Loucy (cell line): ENCODE data around the gene COL21A1.

ENCODE experiments used
- H2AFZ ChIP-seq: fragments of 200-600 bp; sonication (generic); 2 replicates; pipeline ENCODE4 v1.6.0; 2016; ENCODE audit warnings: antibody characterized with exemption, mild to moderate bottlenecking, low read length, moderate library complexity
- H3F3A ChIP-seq: fragments of 200-600 bp; 2 replicates; pipeline ENCODE4 v1.6.0; 2016; ENCODE audit warnings: antibody characterized with exemption, low read depth, mild to moderate bottlenecking
- H3K27me3 ChIP-seq: fragments of 200-600 bp; sonication (generic); 2 replicates; pipeline ENCODE4 v1.6.1; 2014; ENCODE audit warnings: low read length, mild to moderate bottlenecking; ENCODE audit not compliant: insufficient read depth, poor library complexity, severe bottlenecking
- H3K36me3 ChIP-seq: fragments of 200-600 bp; sonication (generic); 2 replicates; pipeline ENCODE4 v1.6.1; 2016; ENCODE audit warnings: low read length; ENCODE audit not compliant: insufficient read depth
- H3K4me1 ChIP-seq: fragments of 200-600 bp; sonication (generic); 2 replicates; pipeline ENCODE4 v1.5.1; 2014; ENCODE audit warnings: low read length, mild to moderate bottlenecking; ENCODE audit not compliant: insufficient read depth, poor library complexity, severe bottlenecking
- H3K4me2 ChIP-seq: fragments of 200-600 bp; sonication (generic); 2 replicates; pipeline ENCODE4 v1.6.0; 2014; ENCODE audit warnings: antibody characterized with exemption, low read length, low read depth, mild to moderate bottlenecking; ENCODE audit not compliant: poor library complexity, severe bottlenecking
- H3K4me3 ChIP-seq: fragments of 200-600 bp; sonication (generic); 2 replicates; pipeline ENCODE4 v1.5.1; 2014; ENCODE audit warnings: low read length, mild to moderate bottlenecking, mixed read lengths; ENCODE audit not compliant: poor library complexity, severe bottlenecking
- H3K79me2 ChIP-seq: fragments of 200-600 bp; sonication (generic); 2 replicates; pipeline ENCODE4 v1.6.1; 2014; ENCODE audit warnings: low read length; ENCODE audit not compliant: insufficient read depth
- H3K9ac ChIP-seq: fragments of 200-600 bp; sonication (generic); 2 replicates; pipeline ENCODE4 v1.6.0; 2014; ENCODE audit warnings: mild to moderate bottlenecking, low read depth, low read length, moderate library complexity; ENCODE audit not compliant: poor library complexity, severe bottlenecking
- H3K9me2 ChIP-seq: fragments of 200-600 bp; sonication (generic); replicated peaks from 2 replicates; pipeline ENCODE4 v1.6.1; 2016; ENCODE audit warnings: low read depth, low read length, mixed read lengths
- H3K9me3 ChIP-seq: fragments of 200-600 bp; sonication (generic); 2 replicates; pipeline ENCODE4 v1.6.1; 2014; ENCODE audit warnings: mild to moderate bottlenecking, antibody characterized with exemption, low read length, low read depth; ENCODE audit not compliant: insufficient read depth
- H4K20me1 ChIP-seq: fragments of 200-600 bp; sonication (generic); 2 replicates; pipeline ENCODE4 v1.6.0; 2014; ENCODE audit warnings: antibody characterized with exemption, low read length, mild to moderate bottlenecking; ENCODE audit not compliant: insufficient read depth, poor library complexity, severe bottlenecking
- EZH2phosphoT487 ChIP-seq: fragments of 200-600 bp; IDR thresholded peaks from 2 replicates; pipeline ENCODE4 v1.6.1; 2018; ENCODE audit warnings: antibody characterized with exemption, mild to moderate bottlenecking, moderate library complexity, borderline replicate concordance
- TF ChIP-seq, protein P1 (sequence below): fragments of 200-600 bp; sonication (generic); conservative IDR thresholded peaks from 2 replicates; pipeline ENCODE4 v1.5.1; 2014; ENCODE audit warnings: mild to moderate bottlenecking, antibody characterized with exemption, low read length

The COL21A1 gene

DNA sequence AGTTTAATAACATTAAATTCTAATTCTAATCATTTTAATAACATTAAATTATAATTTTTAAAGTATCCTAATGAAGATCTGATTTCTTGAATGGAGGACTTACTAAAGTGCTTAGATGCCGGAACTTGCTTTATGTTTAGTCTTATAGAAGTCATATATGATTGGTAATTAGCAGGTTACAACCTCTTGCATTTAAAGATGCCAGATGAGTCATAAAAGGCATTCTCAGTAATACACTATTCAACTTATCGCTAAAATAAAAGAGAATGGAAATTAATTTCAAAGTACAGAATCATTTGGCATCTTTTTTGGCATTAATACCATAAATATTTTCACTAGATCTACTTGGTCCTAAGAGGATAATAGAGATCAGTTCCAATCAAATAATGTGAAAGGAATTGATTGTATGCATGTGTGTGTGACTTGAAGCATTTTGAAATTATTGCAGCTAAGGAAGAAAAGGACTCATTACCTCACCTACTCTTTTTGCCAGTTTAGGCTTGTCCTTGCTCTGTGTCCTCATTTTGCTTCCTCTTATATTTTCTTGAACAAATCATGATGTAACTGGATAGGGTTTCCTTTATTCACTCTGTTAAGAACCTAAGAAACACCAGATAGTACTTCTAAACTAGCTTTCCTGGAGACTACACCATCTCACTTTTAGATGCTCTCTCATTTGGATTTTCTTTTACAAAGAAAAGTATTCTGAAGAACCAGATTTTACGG lies 2.7 kb downstream of the COL21A1 start:
- Histone ChIP-seq H3K36me3 (no peaks in the 10 kb centered on the region), H3K4me2 (no peak overlapping the region), H2AFZ (no peak overlapping the region), H3K9me3 (no peaks in the 10 kb centered on the region), H3K79me2 (no peaks in the 10 kb centered on the region), H3K27me3 (no peaks in the 10 kb centered on the region), H4K20me1 (no peaks in the 10 kb centered on the region), H3K4me1 (no peaks in the 10 kb centered on the region), H3K9me2 (no peaks in the 10 kb centered on the region), H3K9ac (no peak overlapping the region), H3F3A (no peaks in the 10 kb centered on the region), H3K4me3 (no peak overlapping the region)
- TF ChIP-seq, protein P1, sequence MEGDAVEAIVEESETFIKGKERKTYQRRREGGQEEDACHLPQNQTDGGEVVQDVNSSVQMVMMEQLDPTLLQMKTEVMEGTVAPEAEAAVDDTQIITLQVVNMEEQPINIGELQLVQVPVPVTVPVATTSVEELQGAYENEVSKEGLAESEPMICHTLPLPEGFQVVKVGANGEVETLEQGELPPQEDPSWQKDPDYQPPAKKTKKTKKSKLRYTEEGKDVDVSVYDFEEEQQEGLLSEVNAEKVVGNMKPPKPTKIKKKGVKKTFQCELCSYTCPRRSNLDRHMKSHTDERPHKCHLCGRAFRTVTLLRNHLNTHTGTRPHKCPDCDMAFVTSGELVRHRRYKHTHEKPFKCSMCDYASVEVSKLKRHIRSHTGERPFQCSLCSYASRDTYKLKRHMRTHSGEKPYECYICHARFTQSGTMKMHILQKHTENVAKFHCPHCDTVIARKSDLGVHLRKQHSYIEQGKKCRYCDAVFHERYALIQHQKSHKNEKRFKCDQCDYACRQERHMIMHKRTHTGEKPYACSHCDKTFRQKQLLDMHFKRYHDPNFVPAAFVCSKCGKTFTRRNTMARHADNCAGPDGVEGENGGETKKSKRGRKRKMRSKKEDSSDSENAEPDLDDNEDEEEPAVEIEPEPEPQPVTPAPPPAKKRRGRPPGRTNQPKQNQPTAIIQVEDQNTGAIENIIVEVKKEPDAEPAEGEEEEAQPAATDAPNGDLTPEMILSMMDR: no peak
- no peak for TF ChIP-seq EZH2phosphoT487

DNA sequence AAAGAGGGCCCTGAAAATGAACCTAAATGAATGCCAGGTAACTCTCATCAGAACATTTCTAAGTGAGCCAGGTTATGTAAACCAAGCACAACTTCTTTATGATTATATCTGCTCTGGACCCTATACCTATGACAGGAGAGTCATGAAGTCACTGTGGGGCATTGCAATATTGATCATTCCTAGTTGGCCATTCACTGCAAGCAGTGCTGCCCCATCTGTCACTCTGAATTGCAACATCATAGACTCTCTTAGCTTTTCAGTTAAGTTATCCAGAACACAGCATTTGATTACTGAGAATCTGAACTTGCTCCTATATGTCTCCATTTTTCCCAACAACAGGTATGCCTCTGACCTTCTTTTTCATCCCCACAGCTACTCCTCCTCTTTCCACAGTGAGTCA lies 3.3 kb downstream of the COL21A1 start:
- H3K4me2 ChIP-seq: no peak overlapping the region
- H3K4me1 ChIP-seq: no peaks in the 10 kb centered on the region
- no peaks in the 10 kb centered on the region for H3K36me3 ChIP-seq
- H3K9ac ChIP-seq: no peak overlapping the region
- peak overlapping the region; percentile 29; the same call in 1 of the 2 replicates for H2AFZ ChIP-seq
- H3K27me3 ChIP-seq: no peaks in the 10 kb centered on the region
- no peaks in the 10 kb centered on the region for H3F3A ChIP-seq
- TF ChIP-seq EZH2phosphoT487: no peak
- TF ChIP-seq, protein P1: no peak
- H3K9me2 ChIP-seq: no peaks in the 10 kb centered on the region
- H3K4me3 ChIP-seq: no peak overlapping the region
- no peaks in the 10 kb centered on the region for H4K20me1 ChIP-seq
- H3K79me2 ChIP-seq: no peaks in the 10 kb centered on the region
- H3K9me3 ChIP-seq: no peaks in the 10 kb centered on the region

GRCh38 chr6:56243518-56244070 lies 3.8 kb downstream of the COL21A1 start:
- Histone ChIP-seq H3K27me3 (no peaks in the 10 kb centered on the region), H3K9me3 (no peaks in the 10 kb centered on the region), H3K4me3 (no peak overlapping the region), H3K79me2 (no peaks in the 10 kb centered on the region), H3K9ac (no peak overlapping the region), H2AFZ (peak overlapping the region; percentile 29; the same call in 1 of the 2 replicates), H3K4me1 (peaks cover 5% of the 10 kb centered on the region), H3F3A (no peaks in the 10 kb centered on the region), H3K9me2 (no peaks in the 10 kb centered on the region), H3K36me3 (no peaks in the 10 kb centered on the region), H3K4me2 (no peak overlapping the region), H4K20me1 (no peaks in the 10 kb centered on the region)
- TF ChIP-seq, protein P1: no peak
- TF ChIP-seq EZH2phosphoT487: no peak
